Epithelial cell of esophagus (primary cell): ENCODE results near the gene POLN.

ENCODE experiments used
- DNase-seq: peaks from one replicate; pipeline ENCODE4 v3.0.0; 2010; ENCODE audit warnings: low read depth
- H3K4me3 ChIP-seq: 2 replicates; pipeline ENCODE4 v1.5.1; 2011; ENCODE audit warnings: mild to moderate bottlenecking, low read length, control low read depth
- TF ChIP-seq, protein P1 (sequence below): IDR thresholded peaks from 2 replicates; pipeline ENCODE4 v1.5.1; 2011; ENCODE audit warnings: low read depth, mild to moderate bottlenecking, low read length, control low read depth, inconsistent platforms; ENCODE audit not compliant: insufficient read depth; ENCODE audit errors: missing control alignments

POLN gene

DNA sequence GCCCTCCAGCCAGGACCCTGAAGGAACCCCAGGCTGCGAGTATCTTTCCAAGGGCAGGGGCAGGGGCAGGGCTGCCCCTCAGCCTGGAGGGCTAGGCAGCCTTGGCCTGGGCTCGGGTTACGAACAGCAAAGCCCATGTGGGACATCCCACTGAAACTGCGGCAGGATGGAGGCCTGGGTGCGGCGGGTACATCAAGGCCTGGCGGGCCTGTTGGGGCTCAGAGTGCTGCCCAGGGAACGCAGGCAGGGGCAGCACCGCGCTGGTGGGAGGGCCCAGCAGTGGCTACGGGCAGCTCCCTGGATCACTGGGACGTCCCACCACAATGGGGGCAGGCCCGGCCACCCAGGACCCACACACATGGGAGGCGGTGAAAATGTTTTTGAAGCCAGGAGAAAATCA, 171.9 kb downstream of the POLN start:
- no peak for DNase-seq
- H3K4me3 ChIP-seq = no peak overlapping the region

DNA sequence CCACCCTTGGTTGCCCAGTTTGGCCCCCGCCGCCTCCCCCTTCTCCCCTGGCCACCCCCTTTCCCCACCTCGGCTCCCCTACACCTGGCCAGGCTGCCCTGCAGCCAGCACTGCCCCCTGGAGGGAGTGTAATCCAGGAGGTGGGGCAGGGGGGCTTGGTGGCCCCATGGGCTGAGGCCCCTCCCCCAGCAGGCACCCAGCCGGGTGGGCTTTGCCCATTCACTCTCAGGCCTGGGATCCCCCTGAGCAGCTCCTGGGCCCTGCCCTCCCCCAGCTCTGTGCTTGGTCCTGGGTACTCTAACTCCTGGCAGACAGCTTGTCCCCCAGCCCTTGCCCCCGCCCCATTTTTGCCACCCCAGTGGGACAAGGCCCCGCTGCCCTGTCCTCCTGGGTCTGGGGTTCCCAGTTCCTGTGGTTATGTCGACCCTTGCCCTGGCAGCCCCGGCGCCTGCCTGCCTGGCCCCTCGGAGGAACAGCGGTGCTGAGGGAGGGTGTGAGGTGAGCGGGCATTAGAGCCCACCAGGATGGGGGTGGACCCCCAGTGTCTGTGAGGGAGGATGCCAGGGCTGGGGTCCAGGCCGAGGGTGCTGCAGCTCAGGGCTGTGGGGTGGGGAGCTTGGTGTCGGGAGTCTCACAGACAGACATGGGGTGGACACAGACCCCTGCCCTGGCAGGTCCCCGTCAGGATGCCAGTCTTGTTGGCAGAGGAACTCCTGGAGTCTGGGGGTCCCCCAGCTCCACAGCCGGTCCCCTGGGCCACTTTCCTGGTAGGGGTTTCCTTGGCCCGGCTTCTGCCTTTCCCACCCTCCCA, 172.6 kb downstream of the POLN start:
- no peak overlapping the region for H3K4me3 ChIP-seq
- no peak for DNase-seq
- TF ChIP-seq, protein P1, sequence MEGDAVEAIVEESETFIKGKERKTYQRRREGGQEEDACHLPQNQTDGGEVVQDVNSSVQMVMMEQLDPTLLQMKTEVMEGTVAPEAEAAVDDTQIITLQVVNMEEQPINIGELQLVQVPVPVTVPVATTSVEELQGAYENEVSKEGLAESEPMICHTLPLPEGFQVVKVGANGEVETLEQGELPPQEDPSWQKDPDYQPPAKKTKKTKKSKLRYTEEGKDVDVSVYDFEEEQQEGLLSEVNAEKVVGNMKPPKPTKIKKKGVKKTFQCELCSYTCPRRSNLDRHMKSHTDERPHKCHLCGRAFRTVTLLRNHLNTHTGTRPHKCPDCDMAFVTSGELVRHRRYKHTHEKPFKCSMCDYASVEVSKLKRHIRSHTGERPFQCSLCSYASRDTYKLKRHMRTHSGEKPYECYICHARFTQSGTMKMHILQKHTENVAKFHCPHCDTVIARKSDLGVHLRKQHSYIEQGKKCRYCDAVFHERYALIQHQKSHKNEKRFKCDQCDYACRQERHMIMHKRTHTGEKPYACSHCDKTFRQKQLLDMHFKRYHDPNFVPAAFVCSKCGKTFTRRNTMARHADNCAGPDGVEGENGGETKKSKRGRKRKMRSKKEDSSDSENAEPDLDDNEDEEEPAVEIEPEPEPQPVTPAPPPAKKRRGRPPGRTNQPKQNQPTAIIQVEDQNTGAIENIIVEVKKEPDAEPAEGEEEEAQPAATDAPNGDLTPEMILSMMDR = no peak

More for the DNA sequence above, 171.9 kb downstream of the POLN start:
- TF ChIP-seq, protein P1 = no peak

DNA sequence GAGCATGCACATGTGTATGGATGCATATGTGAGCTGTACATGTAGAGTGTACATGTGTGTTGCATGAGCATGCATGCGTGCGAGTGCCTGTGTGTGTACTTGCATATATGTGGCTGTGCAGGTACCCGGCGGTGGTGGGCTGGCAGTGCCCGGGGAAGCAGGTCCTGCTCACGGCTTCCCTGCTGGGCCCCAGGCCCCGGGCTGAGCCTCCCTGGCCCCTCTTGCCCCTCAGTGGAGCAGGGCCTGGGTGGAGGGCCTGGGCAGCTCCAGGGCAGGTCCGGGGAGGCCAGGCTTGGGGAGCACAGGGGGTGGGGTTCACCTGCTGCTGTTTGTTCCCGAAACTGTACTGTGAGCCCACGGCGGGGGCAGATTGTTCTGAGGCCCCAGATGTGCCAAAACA, 173.4 kb downstream of the POLN start:
- no peak overlapping the region for H3K4me3 ChIP-seq
- DNase-seq = no peak
- TF ChIP-seq, protein P1 = no peak

DNA sequence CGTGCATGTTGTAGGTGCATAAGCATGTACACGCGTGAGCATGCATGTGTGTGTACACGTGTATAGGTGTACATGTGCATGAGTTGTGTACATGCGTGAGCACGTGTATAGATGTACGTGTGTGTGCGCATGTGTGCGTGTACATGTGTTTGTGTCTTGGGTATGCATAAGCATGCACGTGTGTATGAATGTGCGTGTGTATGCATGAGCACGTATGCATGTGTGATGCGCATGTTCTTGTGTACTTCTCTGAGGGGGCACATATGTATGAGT, 173.8 kb downstream of the POLN start:
- TF ChIP-seq, protein P1 = no peak
- no peak for DNase-seq
- no peak overlapping the region for H3K4me3 ChIP-seq

DNA sequence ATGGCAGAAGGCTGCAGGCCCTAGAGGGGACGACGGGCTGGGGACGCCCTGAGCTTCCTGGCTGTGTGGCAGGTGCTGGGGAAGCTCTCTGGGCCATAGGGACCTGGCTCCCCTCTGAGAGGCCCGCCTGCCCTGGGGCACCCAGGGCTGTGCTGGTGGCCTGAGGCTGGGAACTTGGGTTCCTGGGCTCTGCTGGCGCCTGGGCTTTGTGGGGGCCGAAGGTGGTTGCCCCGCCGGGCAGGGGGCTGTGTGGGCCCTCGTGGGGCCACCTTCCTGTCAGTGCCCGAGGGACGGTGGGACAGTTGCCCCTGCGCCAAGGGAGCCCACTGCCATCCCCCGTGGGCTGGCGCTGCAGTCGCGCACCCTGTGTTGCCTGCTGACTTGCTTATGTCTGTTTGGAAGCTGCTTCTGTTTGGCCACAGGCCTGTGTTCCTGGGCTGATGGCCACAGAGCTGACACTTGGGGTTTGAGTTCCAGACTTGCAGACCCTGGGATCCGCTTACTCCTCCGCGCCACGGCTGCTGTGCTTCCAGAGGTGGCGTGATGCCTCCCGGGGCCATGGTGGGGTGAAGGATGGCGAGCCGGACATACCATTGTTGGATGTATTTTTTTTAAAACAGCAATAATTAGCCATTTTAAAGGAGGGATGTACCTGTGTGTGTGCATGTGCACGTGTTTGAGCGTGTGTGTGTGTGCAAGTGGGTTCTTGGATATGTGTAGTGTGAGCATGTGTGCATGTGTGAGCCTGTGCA, 174.3 kb downstream of the POLN start:
- DNase-seq = no peak
- TF ChIP-seq, protein P1 = no peak
- H3K4me3 ChIP-seq = no peak overlapping the region

DNA sequence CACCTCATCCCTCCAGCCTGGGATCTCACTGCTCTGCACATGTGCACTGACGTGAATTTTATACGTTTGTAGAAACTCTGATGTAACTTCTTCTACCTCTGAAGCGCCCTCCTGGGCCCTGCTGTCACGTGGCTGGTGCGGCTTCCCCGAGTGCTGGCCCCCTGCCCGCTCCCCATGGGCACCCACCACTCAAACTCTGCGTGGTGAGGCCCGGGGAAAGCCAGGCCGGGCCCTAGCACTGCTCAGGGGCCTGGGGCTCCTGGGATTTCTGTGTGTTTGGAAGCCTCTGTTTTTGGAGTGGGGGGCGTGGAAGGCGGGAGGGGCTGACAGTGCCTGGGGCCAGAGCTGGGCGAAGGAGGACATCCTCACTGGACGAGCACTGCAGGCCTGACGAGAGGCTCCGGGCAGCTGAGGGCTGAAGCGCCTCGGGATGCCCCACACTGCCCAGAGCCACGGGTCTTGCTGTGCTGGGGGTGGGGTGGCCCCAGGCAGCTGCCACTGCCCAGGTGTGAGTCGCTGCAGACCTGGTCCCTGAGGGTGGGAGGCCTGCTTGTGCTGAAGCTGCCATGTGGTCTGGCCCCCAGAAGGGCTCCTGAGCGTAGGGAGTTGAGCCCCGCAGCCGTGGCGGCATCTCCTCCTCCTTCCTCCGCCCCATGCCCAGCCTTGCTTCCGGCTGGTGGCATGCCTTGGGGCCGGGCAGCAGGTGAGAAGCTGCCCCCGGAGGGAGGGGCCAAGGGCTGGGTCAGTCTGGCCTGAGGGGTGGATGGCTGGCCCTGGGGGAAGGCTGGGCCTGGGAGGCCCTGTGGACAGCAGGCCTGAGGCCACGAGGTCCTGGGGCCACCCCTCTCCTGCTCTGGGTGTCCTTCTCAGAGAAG, 175.1 kb downstream of the POLN start:
- DNase-seq = no peak
- H3K4me3 ChIP-seq = no peak overlapping the region
- TF ChIP-seq, protein P1 = no peak
